Testis (tissue), 3 donors: Measurements from ENCODE around the gene SEMA3B. TPM values are rescaled to one million over a fixed set of nuclear protein-coding genes. Genes with fewer than 3 reads are reported as not detected.

Experiments
- DNase-seq: peaks from one replicate; pipeline ENCODE4 v3.0.0-alpha.2; 2019
- H3K27ac ChIP-seq, 2 donors: fragments of 200-600 bp; sonication (generic); one replicate each; pipeline ENCODE4 v1.5.1; 2019
- H3K27me3 ChIP-seq: fragments of 200-600 bp; sonication (generic); one replicate; pipeline ENCODE4 v1.5.1; 2019
- H3K36me3 ChIP-seq: fragments of 200-600 bp; sonication (generic); one replicate; pipeline ENCODE4 v1.5.1; 2017; ENCODE audit warnings: low read depth; ENCODE audit errors: missing control alignments
- H3K4me1 ChIP-seq: fragments of 200-600 bp; sonication (generic); one replicate; pipeline ENCODE4 v1.5.1; 2019
- H3K4me3 ChIP-seq, 2 donors: fragments of 200-600 bp; sonication (generic); one replicate each; pipeline ENCODE4 v1.5.1; 2017 to 2019
- H3K9me3 ChIP-seq: fragments of 200-600 bp; sonication (generic); one replicate; pipeline ENCODE4 v1.5.1; 2017
- CTCF ChIP-seq, 3 experiments: fragments of 450-650 bp in 2 of 3; fragments of 200-600 bp in 1 of 3; sonication (generic) in 1 of 3; IDR thresholded peaks; one replicate each; pipeline ENCODE4 v1.5.1; 2016 to 2019; ENCODE audit warnings: antibody characterized with exemption in 3 of 3, mild to moderate bottlenecking in 2 of 3, moderate library complexity in 1 of 3
- POLR2A ChIP-seq: fragments of 450-650 bp; IDR thresholded peaks from one replicate; pipeline ENCODE4 v1.6.1; 2017; ENCODE audit warnings: antibody characterized with exemption, mild to moderate bottlenecking, moderate library complexity
- WGBS, 2 donors: methylation state at CpG; one replicate each; pipeline ENCODE4 v1.1.5; 2018; 5-methylcytosine and 5-hydroxymethylcytosine counted together
- intact Hi-C: fragments of 100-400 bp; cut with DNase I; formaldehyde crosslinking; loops from one replicate; pipeline ENCODE4 v1.15.1; 2023; ENCODE audit warnings: low total_unique reads
- polyA plus RNA-seq: library from polyadenylated mRNA; stranded (reverse); fragments of 350-450 nt; fragmentation: Illumina TruSeq; extraction: RNeasy Lipid Tissue Mini Kit (QIAGEN cat#74804); gene quantifications from one replicate; pipeline ENCODE4 v1.2.3, GENCODE V29; 2014; ENCODE audit warnings: low read depth, low replicate concordance; ENCODE audit not compliant: insufficient read depth
- total RNA-seq, 2 donors: library from RNA; depleted of rRNA; stranded (reverse); fragments of >200 nt; gene quantifications; one replicate each; pipeline ENCODE4 v1.2.3, GENCODE V29; 2016

SEMA3B gene
- total and polyA plus RNA-seq, 3 donors from 2014 or later: 12.9 to 30.2 (median 26.7) TPM

GRCh38 chr3:50268276-50268675, 671 bp upstream of the SEMA3B start:
- no peak for DNase-seq
- Histone ChIP-seq H3K27ac (no peak overlapping the region), H3K4me1 (peaks cover 61% of the 10 kb centered on the region), H3K36me3 (no peaks in the 10 kb centered on the region), H3K27me3 (no peaks in the 10 kb centered on the region), H3K4me3 (no peak overlapping the region), H3K9me3 (no peaks in the 10 kb centered on the region)
- WGBS, 2 donors: 51 to 65% methylated on average over 3 of the region's 3 CpGs
- intact Hi-C loops: no loop called here
- TF ChIP-seq POLR2A (no peak), CTCF (IDR thresholded peaks at IDR 0.05) (no peak)

- intact Hi-C loops: no loop called here
- no peak overlapping the region for H3K27ac ChIP-seq
- H3K4me1 ChIP-seq: peaks cover 57% of the 10 kb centered on the region
- no peaks in the 10 kb centered on the region for H3K36me3 ChIP-seq
- no peak overlapping the region for H3K4me3 ChIP-seq
- no peak for DNase-seq
- no peaks in the 10 kb centered on the region for H3K9me3 ChIP-seq
- 59 to 71% methylated on average over 4 of the region's 4 CpGs for WGBS, 2 donors
- no peaks in the 10 kb centered on the region for H3K27me3 ChIP-seq
- TF ChIP-seq POLR2A (no peak), CTCF (IDR thresholded peaks at IDR 0.05) (no peak)
Measured at GRCh38 chr3:50269460-50269859, 513 bp downstream of the SEMA3B start.

GRCh38 chr3:50269977-50270413, 1.0 kb downstream of the SEMA3B start:
- Histone ChIP-seq H3K4me3 (no peak overlapping the region), H3K4me1 (peaks cover 52% of the 10 kb centered on the region), H3K27ac (no peak overlapping the region), H3K36me3 (no peaks in the 10 kb centered on the region), H3K27me3 (no peaks in the 10 kb centered on the region), H3K9me3 (no peaks in the 10 kb centered on the region)
- no peak for DNase-seq
- WGBS, 2 donors: 80 to 92% methylated on average over 2 to 8 of the region's 8 CpGs
- TF ChIP-seq CTCF (IDR thresholded peaks at IDR 0.05) (no peak), POLR2A (no peak)
- intact Hi-C loops: loop anchor here (10.0 kb wide), 1 partner anchor 75 kb away; the partner anchor contains the start of gene GNAT1

GRCh38 chr3:50270422-50271224, 1.7 kb downstream of the SEMA3B start:
- DNase-seq: no peak
- H3K9me3 ChIP-seq: no peaks in the 10 kb centered on the region
- H3K36me3 ChIP-seq: no peaks in the 10 kb centered on the region
- TF ChIP-seq CTCF (IDR thresholded peaks at IDR 0.05) (no peak), POLR2A (no peak)
- intact Hi-C loops: loop anchor here (10.0 kb wide), 1 partner anchor 76 kb away; the partner anchor contains the start of gene GNAT1
- H3K4me1 ChIP-seq: peaks cover 46% of the 10 kb centered on the region
- no peaks in the 10 kb centered on the region for H3K27me3 ChIP-seq
- 89 to 90% methylated on average over 14 to 19 of the region's 19 CpGs for WGBS, 2 donors
- no peak overlapping the region for H3K4me3 ChIP-seq
- no peak overlapping the region for H3K27ac ChIP-seq
